A549 (cell line): ENCODE data around the gene ST3GAL5. TPM values are rescaled to one million over a fixed set of nuclear protein-coding genes. Genes with fewer than 3 reads are reported as not detected.

Experiments
- ATAC-seq, 2 experiments: fragments of 200-7000 bp in 1 of 2; fragments of >200 bp in 1 of 2; cut with Nextera tagmentation in 1 of 2; cut with Tn5 transposase in 1 of 2; 3 replicates each; pipeline versions ENCODE4 v1.8.0 to v1.9.1; 2018 to 2020; ENCODE audit warnings: mild to moderate bottlenecking in 1 of 2, moderate library complexity in 1 of 2
- CTCF ChIA-PET: fragments of 300-600 bp; sonication (Branson Sonifier 250); formaldehyde crosslinking; extraction: SDS; loops from one replicate; lab custom pipeline; 2021; ENCODE audit warnings: antibody characterized with exemption, inconsistent platforms; lab: Yijun Ruan, JAX
- POLR2A ChIA-PET: fragments of 350-600 bp; formaldehyde crosslinking; extraction: SDS; loops from one replicate; lab custom pipeline; 2021; ENCODE audit warnings: antibody characterized with exemption, inconsistent platforms; lab: Yijun Ruan, JAX
- DNase-seq, 2 experiments: peaks; one replicate each; pipeline versions ENCODE4 v3.0.0 to v3.0.0-alpha.2; 2011 to 2016; ENCODE audit warnings: low read depth in 1 of 2, low spot score in 1 of 2
- FAIRE-seq: peaks from 2 replicates; lab custom pipeline; 2011; peaks lifted over from hg19 to GRCh38; lab: Jason Lieb, UNC
- H3K27ac ChIP-seq, 2 experiments: fragments of >200 bp; sonication (Bioruptor Twin); formaldehyde crosslinking; 3 replicates each; pipeline ENCODE4 v1.5.1; 2016 to 2017
- H3K4me1 ChIP-seq: fragments of >200 bp; sonication (Bioruptor Twin); formaldehyde crosslinking; 3 replicates; pipeline ENCODE4 v1.6.1; 2016
- H3K4me2 ChIP-seq: fragments of >200 bp; sonication (Bioruptor Twin); formaldehyde crosslinking; 3 replicates; pipeline ENCODE4 v1.6.1; 2016
- H3K4me3 ChIP-seq: fragments of >200 bp; sonication (Bioruptor Twin); formaldehyde crosslinking; 3 replicates; pipeline ENCODE4 v1.5.1; 2016
- H3K9me3 ChIP-seq: fragments of >200 bp; sonication (Bioruptor Twin); formaldehyde crosslinking; 3 replicates; pipeline ENCODE4 v1.6.1; 2016
- CBX2 ChIP-seq: fragments of 200-600 bp; sonication (generic); IDR thresholded peaks from 2 replicates; pipeline ENCODE4 v1.6.1; 2016; ENCODE audit warnings: low read depth, mild to moderate bottlenecking, borderline replicate concordance
- CBX8 ChIP-seq: fragments of 200-600 bp; sonication (generic); IDR thresholded peaks from 2 replicates; pipeline ENCODE4 v1.6.1; 2016
- CHD2 ChIP-seq: fragments of 150-350 bp; IDR thresholded peaks from 2 replicates; pipeline ENCODE4 v1.6.1; 2014; ENCODE audit warnings: low read length; ENCODE audit not compliant: partially characterized antibody
- EP300 ChIP-seq, 2 experiments: fragments of >200 bp; sonication (Bioruptor Twin); formaldehyde crosslinking; IDR thresholded peaks; 2 replicates in 1 of 2; 3 replicates in 1 of 2; pipeline ENCODE4 v1.6.1; 2016 to 2017
- FOSB ChIP-seq: fragments of 250-450 bp; sonication (Bioruptor Pico); IDR thresholded peaks from 2 replicates; pipeline ENCODE4 v1.5.0; 2020; ENCODE audit warnings: mild to moderate bottlenecking, moderate library complexity
- FOSL2 ChIP-seq, 2 experiments: fragments of 450-650 bp in 1 of 2; fragments of >200 bp in 1 of 2; sonication (Bioruptor Twin) in 1 of 2; formaldehyde crosslinking; IDR thresholded peaks; 2 replicates each; pipeline versions ENCODE4 v1.5.0 to v1.6.1; 2016 to 2020; ENCODE audit warnings: mild to moderate bottlenecking in 1 of 2, moderate library complexity in 1 of 2
- GATA3 ChIP-seq: IDR thresholded peaks from 2 replicates; pipeline ENCODE4 v1.6.1; 2012; ENCODE audit warnings: borderline replicate concordance
- HMGXB4 ChIP-seq: fragments of 250-450 bp; sonication (Bioruptor Pico); IDR thresholded peaks from 2 replicates; pipeline ENCODE4 v1.5.0; 2021; ENCODE audit warnings: mild to moderate bottlenecking, moderate library complexity, borderline replicate concordance
- JUNB ChIP-seq: fragments of >200 bp; sonication (Bioruptor Twin); formaldehyde crosslinking; IDR thresholded peaks from 2 replicates; pipeline ENCODE4 v1.6.1; 2016
- MAZ ChIP-seq: fragments of 150-350 bp; IDR thresholded peaks from 2 replicates; pipeline ENCODE4 v1.6.1; 2014; ENCODE audit warnings: antibody characterized with exemption, low read depth, low read length, borderline replicate concordance
- MYC ChIP-seq: IDR thresholded peaks from 2 replicates; pipeline ENCODE4 v1.6.1; 2012; ENCODE audit warnings: mild to moderate bottlenecking, inconsistent platforms, low read length, improper control_type of control experiment, borderline replicate concordance
- NR3C1 ChIP-seq: fragments of >200 bp; sonication (Bioruptor Twin); formaldehyde crosslinking; IDR thresholded peaks from 3 replicates; pipeline ENCODE4 v1.6.1; 2017
- TP53 ChIP-seq: fragments of 250-450 bp; sonication (Bioruptor Pico); IDR thresholded peaks from 2 replicates; pipeline ENCODE4 v1.5.0; 2021; ENCODE audit warnings: mild to moderate bottlenecking, moderate library complexity
- ZC3H11A ChIP-seq: fragments of 450-650 bp; IDR thresholded peaks from 2 replicates; pipeline ENCODE4 v1.6.1; 2014; ENCODE audit warnings: antibody characterized with exemption, mild to moderate bottlenecking
- ZSCAN20 ChIP-seq: fragments of 250-450 bp; sonication (Bioruptor Pico); IDR thresholded peaks from 2 replicates; pipeline ENCODE4 v1.8.0; 2022; ENCODE audit warnings: mild to moderate bottlenecking, moderate library complexity
- WGBS: methylation state at CpG from one replicate; pipeline ENCODE4 v1.1.6; 2017; ENCODE audit errors: missing lambda C conversion rate; 5-methylcytosine and 5-hydroxymethylcytosine counted together
- polyA plus RNA-seq, 4 experiments: library from polyadenylated mRNA; depleted of rRNA in 3 of 4; stranded (reverse); fragments of >200 nt; fragmentation: RNase III in 1 of 4; extraction: RNeasy Plus Mini Kit Qiagen cat#74134 plus additional on column Dnase treatment in 1 of 4; gene quantifications; 2 replicates in 3 of 4; 3 replicates in 1 of 4; pipeline ENCODE4 v1.2.3, GENCODE V29; 2011 to 2017
- TF ChIP-seq, protein P1 (sequence below): fragments of 250-450 bp; sonication (Bioruptor Pico); IDR thresholded peaks from 2 replicates; pipeline ENCODE4 v1.5.0; 2020; ENCODE audit warnings: low read depth, mild to moderate bottlenecking, moderate library complexity
- TF ChIP-seq, protein P2 (sequence below): IDR thresholded peaks from 2 replicates; pipeline ENCODE4 v1.6.1; 2012
- TF ChIP-seq, protein P3 (sequence below): fragments of >200 bp; sonication (Bioruptor Twin); formaldehyde crosslinking; IDR thresholded peaks from 3 replicates; pipeline ENCODE4 v1.5.1; 2016
- TF ChIP-seq, protein P4 (sequence below): fragments of >200 bp; sonication (Bioruptor Twin); formaldehyde crosslinking; IDR thresholded peaks from 3 replicates; pipeline ENCODE4 v1.6.1; 2016

The ST3GAL5 gene
- polyA plus RNA-seq, 2 of the 4 experiments (the other 2 are of a cell fraction) = 36.9 to 119 TPM

- Histone ChIP-seq H3K4me3 (no peak overlapping the region), H3K4me1 (peaks cover 24% of the 10 kb centered on the region), H3K9me3 (no peaks in the 10 kb centered on the region), H3K27ac (peak overlapping the region; percentile 52 to 71), H3K4me2 (no peak overlapping the region)
- CTCF ChIA-PET = interaction anchor here (0.6 to 35.1 kb wide), 65 partner anchors 10 to 455 kb away, joined by 3 to 1675 read pairs (median 5); partner anchors contain the start of genes ATOH8 and GNLY
- WGBS = 92% methylated on average over 7 of the region's 7 CpGs
- peak in 1 of 2 experiments; percentile 4; a peak in 2 of 6 replicates for ATAC-seq
- TF ChIP-seq HMGXB4 (CRISPR knock-in tag) = no peak
- no peak for TF ChIP-seq FOSB (CRISPR knock-in tag)
- TF ChIP-seq, protein P1, sequence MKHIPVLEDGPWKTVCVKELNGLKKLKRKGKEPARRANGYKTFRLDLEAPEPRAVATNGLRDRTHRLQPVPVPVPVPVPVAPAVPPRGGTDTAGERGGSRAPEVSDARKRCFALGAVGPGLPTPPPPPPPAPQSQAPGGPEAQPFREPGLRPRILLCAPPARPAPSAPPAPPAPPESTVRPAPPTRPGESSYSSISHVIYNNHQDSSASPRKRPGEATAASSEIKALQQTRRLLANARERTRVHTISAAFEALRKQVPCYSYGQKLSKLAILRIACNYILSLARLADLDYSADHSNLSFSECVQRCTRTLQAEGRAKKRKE = no peak
- TF ChIP-seq MYC = no peak
- no peak for TF ChIP-seq CBX2
- no peak for TF ChIP-seq TP53 (CRISPR knock-in tag)
- no peak for TF ChIP-seq CBX8
- no peak for TF ChIP-seq NR3C1
- no peak for TF ChIP-seq GATA3
- no peak for TF ChIP-seq EP300 (IDR thresholded peaks at IDR 0.05)
- no peak for TF ChIP-seq ZC3H11A
- no peak for TF ChIP-seq FOSL2 (IDR thresholded peaks at IDR 0.05)
- TF ChIP-seq FOSL2 (CRISPR knock-in tag; IDR thresholded peaks at IDR 0.05) = no peak
- no peak for TF ChIP-seq CHD2
- TF ChIP-seq, protein P2, sequence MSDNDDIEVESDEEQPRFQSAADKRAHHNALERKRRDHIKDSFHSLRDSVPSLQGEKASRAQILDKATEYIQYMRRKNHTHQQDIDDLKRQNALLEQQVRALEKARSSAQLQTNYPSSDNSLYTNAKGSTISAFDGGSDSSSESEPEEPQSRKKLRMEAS = no peak
- TF ChIP-seq, protein P3, sequence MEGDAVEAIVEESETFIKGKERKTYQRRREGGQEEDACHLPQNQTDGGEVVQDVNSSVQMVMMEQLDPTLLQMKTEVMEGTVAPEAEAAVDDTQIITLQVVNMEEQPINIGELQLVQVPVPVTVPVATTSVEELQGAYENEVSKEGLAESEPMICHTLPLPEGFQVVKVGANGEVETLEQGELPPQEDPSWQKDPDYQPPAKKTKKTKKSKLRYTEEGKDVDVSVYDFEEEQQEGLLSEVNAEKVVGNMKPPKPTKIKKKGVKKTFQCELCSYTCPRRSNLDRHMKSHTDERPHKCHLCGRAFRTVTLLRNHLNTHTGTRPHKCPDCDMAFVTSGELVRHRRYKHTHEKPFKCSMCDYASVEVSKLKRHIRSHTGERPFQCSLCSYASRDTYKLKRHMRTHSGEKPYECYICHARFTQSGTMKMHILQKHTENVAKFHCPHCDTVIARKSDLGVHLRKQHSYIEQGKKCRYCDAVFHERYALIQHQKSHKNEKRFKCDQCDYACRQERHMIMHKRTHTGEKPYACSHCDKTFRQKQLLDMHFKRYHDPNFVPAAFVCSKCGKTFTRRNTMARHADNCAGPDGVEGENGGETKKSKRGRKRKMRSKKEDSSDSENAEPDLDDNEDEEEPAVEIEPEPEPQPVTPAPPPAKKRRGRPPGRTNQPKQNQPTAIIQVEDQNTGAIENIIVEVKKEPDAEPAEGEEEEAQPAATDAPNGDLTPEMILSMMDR = no peak
- TF ChIP-seq ZSCAN20 (CRISPR knock-in tag) = no peak
- no peak for TF ChIP-seq JUNB
- TF ChIP-seq MAZ = no peak
- TF ChIP-seq, protein P4, sequence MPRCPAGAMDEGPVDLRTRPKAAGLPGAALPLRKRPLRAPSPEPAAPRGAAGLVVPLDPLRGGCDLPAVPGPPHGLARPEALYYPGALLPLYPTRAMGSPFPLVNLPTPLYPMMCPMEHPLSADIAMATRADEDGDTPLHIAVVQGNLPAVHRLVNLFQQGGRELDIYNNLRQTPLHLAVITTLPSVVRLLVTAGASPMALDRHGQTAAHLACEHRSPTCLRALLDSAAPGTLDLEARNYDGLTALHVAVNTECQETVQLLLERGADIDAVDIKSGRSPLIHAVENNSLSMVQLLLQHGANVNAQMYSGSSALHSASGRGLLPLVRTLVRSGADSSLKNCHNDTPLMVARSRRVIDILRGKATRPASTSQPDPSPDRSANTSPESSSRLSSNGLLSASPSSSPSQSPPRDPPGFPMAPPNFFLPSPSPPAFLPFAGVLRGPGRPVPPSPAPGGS = no peak
- no peak for FAIRE-seq
- POLR2A ChIA-PET = no interaction called here
- DNase-seq = no peak
Measured at GRCh38 chr2:85813211-85813981, 75.4 kb downstream of the ST3GAL5 start.
